Measurements from ENCODE around the gene SLCO4C1.

DNA sequence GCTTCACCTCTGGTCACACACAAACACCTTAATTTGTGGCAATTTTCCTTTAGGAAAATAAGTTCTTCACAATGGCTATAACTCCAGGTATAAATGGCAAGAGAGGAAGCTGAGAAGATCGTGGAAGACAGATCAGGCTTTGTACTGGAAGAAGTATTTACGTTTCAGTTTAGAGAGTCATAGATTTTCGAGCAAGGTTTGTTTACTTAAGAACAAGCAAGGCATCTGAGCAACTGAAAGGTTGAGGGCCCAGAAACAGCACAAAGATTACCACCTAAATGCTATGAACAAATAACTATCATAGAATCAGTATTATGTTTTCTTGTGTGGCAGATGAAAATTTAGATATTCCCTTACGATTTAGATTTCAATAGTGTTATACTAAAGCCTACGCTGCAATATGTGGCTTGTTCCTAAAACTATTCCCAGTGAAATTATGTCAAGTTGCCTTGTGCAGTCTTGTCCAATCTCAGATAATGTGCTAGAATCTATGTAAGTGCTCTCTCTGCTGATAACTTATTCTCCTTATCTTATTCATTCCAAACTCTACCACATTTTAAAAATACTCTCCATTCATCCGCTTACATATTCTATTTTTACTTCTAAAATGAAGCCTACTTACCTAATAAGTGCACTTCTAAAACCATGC is 6.7 kb downstream of the SLCO4C1 start:
- TF ChIP-seq, protein P1, sequence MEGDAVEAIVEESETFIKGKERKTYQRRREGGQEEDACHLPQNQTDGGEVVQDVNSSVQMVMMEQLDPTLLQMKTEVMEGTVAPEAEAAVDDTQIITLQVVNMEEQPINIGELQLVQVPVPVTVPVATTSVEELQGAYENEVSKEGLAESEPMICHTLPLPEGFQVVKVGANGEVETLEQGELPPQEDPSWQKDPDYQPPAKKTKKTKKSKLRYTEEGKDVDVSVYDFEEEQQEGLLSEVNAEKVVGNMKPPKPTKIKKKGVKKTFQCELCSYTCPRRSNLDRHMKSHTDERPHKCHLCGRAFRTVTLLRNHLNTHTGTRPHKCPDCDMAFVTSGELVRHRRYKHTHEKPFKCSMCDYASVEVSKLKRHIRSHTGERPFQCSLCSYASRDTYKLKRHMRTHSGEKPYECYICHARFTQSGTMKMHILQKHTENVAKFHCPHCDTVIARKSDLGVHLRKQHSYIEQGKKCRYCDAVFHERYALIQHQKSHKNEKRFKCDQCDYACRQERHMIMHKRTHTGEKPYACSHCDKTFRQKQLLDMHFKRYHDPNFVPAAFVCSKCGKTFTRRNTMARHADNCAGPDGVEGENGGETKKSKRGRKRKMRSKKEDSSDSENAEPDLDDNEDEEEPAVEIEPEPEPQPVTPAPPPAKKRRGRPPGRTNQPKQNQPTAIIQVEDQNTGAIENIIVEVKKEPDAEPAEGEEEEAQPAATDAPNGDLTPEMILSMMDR (IDR thresholded peaks at IDR 0.05; ENCODE audit: insufficient read depth, low read depth, low read length) = no peak
- TF ChIP-seq EZH2 (IDR thresholded peaks at IDR 0.05; ENCODE audit: insufficient read depth, low read length) = no peak

Data from astrocyte (in vitro differentiated cells and primary cell).